PFSK-1 (cell line): Measurements from ENCODE around the gene GNB1L.

Source experiments
- POLR2AphosphoS5 ChIP-seq: IDR thresholded peaks from 2 replicates; pipeline ENCODE4 v1.6.1; 2012; ENCODE audit warnings: low read depth, mild to moderate bottlenecking, control low read depth, low read length, moderate library complexity
- TAF1 ChIP-seq: IDR thresholded peaks from 2 replicates; pipeline ENCODE4 v1.6.1; 2012; ENCODE audit warnings: low read length, control low read depth, borderline replicate concordance; ENCODE audit not compliant: insufficient read depth
- TF ChIP-seq, protein P1 (sequence below), 2 experiments: IDR thresholded peaks; 2 replicates each; pipeline versions ENCODE4 v1.6.1 to v1.8.0; 2011 to 2012; ENCODE audit warnings: low read depth in 2 of 2, low read length in 2 of 2, control low read depth in 1 of 2, inconsistent platforms in 1 of 2, mild to moderate bottlenecking in 1 of 2, moderate library complexity in 1 of 2; ENCODE audit not compliant: insufficient read depth in 1 of 2

DNA sequence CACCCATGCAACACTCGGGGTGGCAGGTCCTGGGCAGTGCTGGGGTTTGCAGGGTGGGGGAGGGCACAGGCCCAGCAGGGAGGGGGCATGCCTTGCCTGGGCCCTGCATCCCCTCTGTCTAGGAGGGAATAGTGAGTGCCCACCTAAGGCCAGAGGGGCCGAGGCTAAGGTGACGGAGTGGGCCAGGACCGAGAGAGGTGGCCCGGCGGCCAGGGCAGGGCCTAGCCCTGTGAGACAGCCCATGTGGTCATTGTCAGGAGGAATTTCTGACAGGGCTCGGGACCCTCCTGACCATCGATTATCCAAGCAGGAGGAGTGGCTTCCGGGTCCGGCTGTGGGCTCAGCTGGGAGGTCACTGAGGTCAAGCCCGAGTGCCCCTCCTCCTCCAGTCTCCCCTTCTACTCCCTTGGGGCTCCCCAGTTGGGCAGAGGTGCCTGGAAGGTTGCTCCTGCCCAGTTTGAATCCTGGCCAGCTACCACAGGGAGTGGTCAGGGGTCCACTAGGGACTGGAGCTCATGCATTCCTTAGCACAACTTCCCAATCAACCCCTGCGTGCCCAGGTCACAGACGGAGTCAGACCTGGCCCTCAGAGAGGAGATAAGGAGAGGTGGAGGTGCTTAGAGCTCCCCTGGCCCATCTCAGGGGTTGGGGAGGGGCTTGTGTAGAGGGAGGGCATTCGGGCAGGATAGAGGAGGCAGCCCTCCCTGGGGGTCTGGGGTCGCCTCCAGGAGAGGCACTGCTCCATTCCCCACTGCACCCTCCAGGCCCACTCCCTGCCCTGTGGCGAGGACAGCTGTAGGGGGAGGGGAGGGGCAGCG lies 116.6 kb downstream of the GNB1L start:
- TF ChIP-seq TAF1 (no peak), POLR2AphosphoS5 (no peak)
- TF ChIP-seq, protein P1, sequence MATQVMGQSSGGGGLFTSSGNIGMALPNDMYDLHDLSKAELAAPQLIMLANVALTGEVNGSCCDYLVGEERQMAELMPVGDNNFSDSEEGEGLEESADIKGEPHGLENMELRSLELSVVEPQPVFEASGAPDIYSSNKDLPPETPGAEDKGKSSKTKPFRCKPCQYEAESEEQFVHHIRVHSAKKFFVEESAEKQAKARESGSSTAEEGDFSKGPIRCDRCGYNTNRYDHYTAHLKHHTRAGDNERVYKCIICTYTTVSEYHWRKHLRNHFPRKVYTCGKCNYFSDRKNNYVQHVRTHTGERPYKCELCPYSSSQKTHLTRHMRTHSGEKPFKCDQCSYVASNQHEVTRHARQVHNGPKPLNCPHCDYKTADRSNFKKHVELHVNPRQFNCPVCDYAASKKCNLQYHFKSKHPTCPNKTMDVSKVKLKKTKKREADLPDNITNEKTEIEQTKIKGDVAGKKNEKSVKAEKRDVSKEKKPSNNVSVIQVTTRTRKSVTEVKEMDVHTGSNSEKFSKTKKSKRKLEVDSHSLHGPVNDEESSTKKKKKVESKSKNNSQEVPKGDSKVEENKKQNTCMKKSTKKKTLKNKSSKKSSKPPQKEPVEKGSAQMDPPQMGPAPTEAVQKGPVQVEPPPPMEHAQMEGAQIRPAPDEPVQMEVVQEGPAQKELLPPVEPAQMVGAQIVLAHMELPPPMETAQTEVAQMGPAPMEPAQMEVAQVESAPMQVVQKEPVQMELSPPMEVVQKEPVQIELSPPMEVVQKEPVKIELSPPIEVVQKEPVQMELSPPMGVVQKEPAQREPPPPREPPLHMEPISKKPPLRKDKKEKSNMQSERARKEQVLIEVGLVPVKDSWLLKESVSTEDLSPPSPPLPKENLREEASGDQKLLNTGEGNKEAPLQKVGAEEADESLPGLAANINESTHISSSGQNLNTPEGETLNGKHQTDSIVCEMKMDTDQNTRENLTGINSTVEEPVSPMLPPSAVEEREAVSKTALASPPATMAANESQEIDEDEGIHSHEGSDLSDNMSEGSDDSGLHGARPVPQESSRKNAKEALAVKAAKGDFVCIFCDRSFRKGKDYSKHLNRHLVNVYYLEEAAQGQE (IDR thresholded peaks at IDR 0.05; ENCODE audit: insufficient read depth in 1 of 2, low read depth in 2 of 2, low read length in 2 of 2), result no peak
